Mucosa of stomach (tissue), 1 donor: ENCODE results near the gene PPP1CA.

Source experiments
- H3K27me3 ChIP-seq: one replicate; pipeline ENCODE4 v1.7.0; 2013; ENCODE audit warnings: mild to moderate bottlenecking, low read length; ENCODE audit not compliant: control insufficient read depth, insufficient read depth
- H3K36me3 ChIP-seq: one replicate; pipeline ENCODE4 v1.7.0; 2013; ENCODE audit warnings: low read length; ENCODE audit not compliant: control insufficient read depth, insufficient read depth
- H3K4me1 ChIP-seq: one replicate; pipeline ENCODE4 v1.7.0; 2013; ENCODE audit warnings: mild to moderate bottlenecking, low read length; ENCODE audit not compliant: control insufficient read depth, insufficient read depth
- H3K4me3 ChIP-seq: one replicate; pipeline ENCODE4 v1.7.0; 2013; ENCODE audit warnings: low read length
- H3K9ac ChIP-seq: one replicate; pipeline ENCODE4 v1.7.0; 2013; ENCODE audit warnings: mild to moderate bottlenecking, low read length, moderate library complexity
- H3K9me3 ChIP-seq: one replicate; pipeline ENCODE4 v1.7.0; 2013; ENCODE audit warnings: mild to moderate bottlenecking, low read length, moderate library complexity; ENCODE audit not compliant: control insufficient read depth
- donor health status: Pancreatic carcinoma.

PPP1CA gene

GRCh38 chr11:67364783-67365722 is 36.6 kb downstream of the PPP1CA start:
- Histone ChIP-seq H3K4me1 (peaks cover 16% of the 10 kb centered on the region), H3K9me3 (no peaks in the 10 kb centered on the region), H3K4me3 (no peak overlapping the region), H3K27me3 (no peaks in the 10 kb centered on the region), H3K36me3 (no peaks in the 10 kb centered on the region), H3K9ac (no peak overlapping the region)

- Histone ChIP-seq H3K4me1 (peaks cover 16% of the 10 kb centered on the region), H3K36me3 (no peaks in the 10 kb centered on the region), H3K9me3 (no peaks in the 10 kb centered on the region), H3K27me3 (no peaks in the 10 kb centered on the region), H3K9ac (no peak overlapping the region), H3K4me3 (no peak overlapping the region)
Observed at GRCh38 chr11:67364169-67364568, 37.5 kb downstream of the PPP1CA start.

- Histone ChIP-seq H3K27me3 (no peaks in the 10 kb centered on the region), H3K9me3 (no peaks in the 10 kb centered on the region), H3K4me3 (no peak overlapping the region), H3K4me1 (peaks cover 45% of the 10 kb centered on the region), H3K36me3 (no peaks in the 10 kb centered on the region), H3K9ac (no peak overlapping the region)
Observed at GRCh38 chr11:67357831-67358670, 43.6 kb downstream of the PPP1CA start.

- Histone ChIP-seq H3K9me3 (no peaks in the 10 kb centered on the region), H3K27me3 (no peaks in the 10 kb centered on the region), H3K9ac (peak overlapping the region; percentile 98), H3K36me3 (no peaks in the 10 kb centered on the region), H3K4me1 (peaks cover 52% of the 10 kb centered on the region), H3K4me3 (peak overlapping the region; percentile 17)
Observed at GRCh38 chr11:67356864-67357561, 44.6 kb downstream of the PPP1CA start.

- peak overlapping the region; percentile 98 for H3K9ac ChIP-seq
- no peaks in the 10 kb centered on the region for H3K9me3 ChIP-seq
- no peaks in the 10 kb centered on the region for H3K36me3 ChIP-seq
- no peaks in the 10 kb centered on the region for H3K27me3 ChIP-seq
- H3K4me1 ChIP-seq = peaks cover 58% of the 10 kb centered on the region
- peak overlapping the region; percentile 17 for H3K4me3 ChIP-seq
Observed at GRCh38 chr11:67356387-67356863, 45.2 kb downstream of the PPP1CA start.

GRCh38 chr11:67355794-67356386 is 45.8 kb downstream of the PPP1CA start:
- Histone ChIP-seq H3K36me3 (no peaks in the 10 kb centered on the region), H3K27me3 (no peaks in the 10 kb centered on the region), H3K4me3 (peak overlapping the region; percentile 17), H3K9ac (peak overlapping the region; percentile 98), H3K4me1 (peaks cover 63% of the 10 kb centered on the region), H3K9me3 (no peaks in the 10 kb centered on the region)

GRCh38 chr11:67355023-67355793 is 46.5 kb downstream of the PPP1CA start:
- H3K36me3 ChIP-seq = no peaks in the 10 kb centered on the region
- H3K9ac ChIP-seq = peak overlapping the region; percentile 98
- H3K4me3 ChIP-seq = peak overlapping the region; percentile 17
- peaks cover 65% of the 10 kb centered on the region for H3K4me1 ChIP-seq
- H3K27me3 ChIP-seq = no peaks in the 10 kb centered on the region
- no peaks in the 10 kb centered on the region for H3K9me3 ChIP-seq

- Histone ChIP-seq H3K9ac (peak overlapping the region; percentile 98), H3K9me3 (no peaks in the 10 kb centered on the region), H3K4me3 (peak overlapping the region; percentile 77), H3K4me1 (peaks cover 70% of the 10 kb centered on the region), H3K27me3 (no peaks in the 10 kb centered on the region), H3K36me3 (no peaks in the 10 kb centered on the region)
Observed at GRCh38 chr11:67354075-67355022, 47.3 kb downstream of the PPP1CA start.

- H3K9ac ChIP-seq = peak within 1 kb of the TSS; percentile 98
- H3K36me3 ChIP-seq = no peaks in the 10 kb centered on the region
- peak within 1 kb of the TSS; percentile 77 for H3K4me3 ChIP-seq
- H3K4me1 ChIP-seq = peaks cover 78% of the 10 kb centered on the region
- no peaks in the 10 kb centered on the region for H3K27me3 ChIP-seq
- H3K9me3 ChIP-seq = no peaks in the 10 kb centered on the region
Observed at GRCh38 chr11:67353317-67354074, 48.2 kb downstream of the PPP1CA start, which contains the start of gene POLD4. Gene POLD4 (minus strand): TSS chr11:67353546. CDS start chr11:67353399, 147 bp downstream.
